OCI-LY7 (cell line): ENCODE data around the gene PCARE. TPM values are rescaled to one million over a fixed set of nuclear protein-coding genes. Genes with fewer than 3 reads are reported as not detected.

Experiments
- BruUV-seq: library from RNA; stranded (reverse); fragments of 400-500 nt; replicated peaks from 2 replicates; lab custom pipeline; 2021; lab: Mats Ljungman, UMichigan
- CTCF ChIA-PET: fragments of 300-600 bp; sonication (Branson Sonifier 250); formaldehyde crosslinking; loops from one replicate; lab custom pipeline; 2022; ENCODE audit warnings: antibody characterized with exemption; ENCODE audit not compliant: unreplicated experiment; lab: Charles Lee
- POLR2A ChIA-PET: fragments of 300-600 bp; sonication (Branson Sonifier 250); formaldehyde crosslinking; loops from one replicate; lab custom pipeline; 2022; ENCODE audit warnings: antibody characterized with exemption; lab: Charles Lee
- DNase-seq: peaks from one replicate; pipeline ENCODE4 v3.0.0-alpha.2; 2015; ENCODE audit warnings: low spot score
- H2AFZ ChIP-seq: fragments of 200-600 bp; sonication (generic), shearing (Covaris generic); 2 replicates; pipeline ENCODE4 v1.6.1; 2014; ENCODE audit warnings: mild to moderate bottlenecking, antibody characterized with exemption, low read length, moderate library complexity
- H3K27ac ChIP-seq: fragments of 200-600 bp; sonication (generic); 2 replicates; pipeline ENCODE4 v1.5.1; 2014; ENCODE audit warnings: mixed run types, low read depth, mild to moderate bottlenecking, moderate library complexity, low read length, inconsistent platforms; ENCODE audit not compliant: poor library complexity, severe bottlenecking
- H3K36me3 ChIP-seq: fragments of 200-600 bp; sonication (generic); 2 replicates; pipeline ENCODE4 v1.6.1; 2014; ENCODE audit warnings: mild to moderate bottlenecking, antibody characterized with exemption, low read length, moderate library complexity, mixed read lengths; ENCODE audit not compliant: insufficient read depth
- H3K4me1 ChIP-seq: fragments of 200-600 bp; sonication (generic); 2 replicates; pipeline ENCODE4 v1.5.1; 2014; ENCODE audit warnings: mild to moderate bottlenecking, low read length; ENCODE audit not compliant: insufficient read depth, poor library complexity, severe bottlenecking
- H3K4me2 ChIP-seq: fragments of 200-600 bp; sonication (generic); 2 replicates; pipeline ENCODE4 v1.6.1; 2014; ENCODE audit warnings: mild to moderate bottlenecking, low read length
- H3K4me3 ChIP-seq: fragments of 200-600 bp; sonication (generic); 2 replicates; pipeline ENCODE4 v1.5.1; 2014; ENCODE audit warnings: mild to moderate bottlenecking, low read depth, low read length; ENCODE audit not compliant: poor library complexity, severe bottlenecking
- H3K79me2 ChIP-seq: fragments of 200-600 bp; sonication (generic); 2 replicates; pipeline ENCODE4 v1.6.1; 2016; ENCODE audit warnings: low read depth, mild to moderate bottlenecking, low read length, moderate library complexity, mixed read lengths; ENCODE audit not compliant: insufficient read depth
- H3K9me2 ChIP-seq: fragments of 200-600 bp; sonication (generic); 2 replicates; pipeline ENCODE4 v1.6.1; 2016; ENCODE audit warnings: mild to moderate bottlenecking, low read length, mixed read lengths; ENCODE audit not compliant: insufficient read depth
- H3K9me3 ChIP-seq: fragments of 200-600 bp; sonication (generic); 2 replicates; pipeline ENCODE4 v1.6.1; 2014; ENCODE audit warnings: mild to moderate bottlenecking, mixed run types, low read length, mixed read lengths
- H4K20me1 ChIP-seq: fragments of 200-600 bp; sonication (generic); 2 replicates; pipeline ENCODE4 v1.6.1; 2014; ENCODE audit warnings: mild to moderate bottlenecking, antibody characterized with exemption, low read length, moderate library complexity, mixed read lengths; ENCODE audit not compliant: insufficient read depth
- CTCF ChIP-seq: fragments of 200-600 bp; sonication (generic); conservative IDR thresholded peaks from 2 replicates; pipeline ENCODE4 v1.5.1; 2014; ENCODE audit warnings: mild to moderate bottlenecking, antibody characterized with exemption, low read length, moderate library complexity, mixed read lengths
- EZH2phosphoT487 ChIP-seq: fragments of 200-600 bp; sonication (generic); IDR thresholded peaks from 2 replicates; pipeline ENCODE4 v1.6.1; 2018; ENCODE audit warnings: low read depth, borderline replicate concordance, mild to moderate bottlenecking, mixed run types, antibody characterized with exemption, low read length, moderate library complexity, mixed read lengths
- intact Hi-C: fragments of 100-400 bp; cut with micrococcal nuclease; formaldehyde crosslinking; loops from one replicate; pipeline ENCODE4 v1.10.0; 2022; ENCODE audit not compliant: unreplicated experiment
- total RNA-seq, 2 experiments: library from RNA; depleted of rRNA in 1 of 2; stranded (reverse); fragments of >200 nt in 1 of 2; shearing (Covaris generic) in 1 of 2; gene quantifications; 2 replicates each; pipeline ENCODE4 v1.2.3, GENCODE V29; 2014 to 2022

The PCARE gene
- total RNA-seq, 2 experiments from 2014 or later, result not detected

- no peaks in the 10 kb centered on the region for H3K9me3 ChIP-seq
- H3K36me3 ChIP-seq, result no peaks in the 10 kb centered on the region
- ChIA-PET POLR2A (no interaction called here), CTCF (no interaction called here)
- TF ChIP-seq EZH2phosphoT487, result no peak
- TF ChIP-seq CTCF, result no peak
- BruUV-seq, result no TSS peak
- H3K27ac ChIP-seq, result no peak overlapping the region
- H2AFZ ChIP-seq, result no peak overlapping the region
- H3K4me3 ChIP-seq, result no peak overlapping the region
- H3K79me2 ChIP-seq, result no peaks in the 10 kb centered on the region
- no peak overlapping the region for H3K4me2 ChIP-seq
- H3K9me2 ChIP-seq, result no peaks in the 10 kb centered on the region
- H4K20me1 ChIP-seq, result no peaks in the 10 kb centered on the region
- intact Hi-C loops, result no loop called here
- H3K4me1 ChIP-seq, result no peaks in the 10 kb centered on the region
- no peak for DNase-seq
Measured at GRCh38 chr2:29065068-29065811, 9.1 kb downstream of the PCARE start.

- DNase-seq, result no peak
- Histone ChIP-seq H3K9me3 (no peaks in the 10 kb centered on the region), H3K4me3 (no peak overlapping the region), H3K4me2 (no peak overlapping the region), H3K27ac (no peak overlapping the region), H3K79me2 (no peaks in the 10 kb centered on the region), H3K4me1 (no peaks in the 10 kb centered on the region), H2AFZ (no peak overlapping the region), H3K9me2 (no peaks in the 10 kb centered on the region), H3K36me3 (no peaks in the 10 kb centered on the region), H4K20me1 (no peaks in the 10 kb centered on the region)
- intact Hi-C loops, result no loop called here
- no TSS peak for BruUV-seq
- ChIA-PET CTCF (no interaction called here), POLR2A (interaction anchor here (0.7 kb wide), 1 partner anchor 1357 kb away, joined by 4 read pairs; no protein-coding TSS in a partner anchor)
- no peak for TF ChIP-seq CTCF
- no peak for TF ChIP-seq EZH2phosphoT487
Measured at GRCh38 chr2:29064746-29065067, 9.6 kb downstream of the PCARE start.

- H3K9me2 ChIP-seq, result no peaks in the 10 kb centered on the region
- POLR2A ChIA-PET, result interaction anchor here (0.7 kb wide), 1 partner anchor 1357 kb away, joined by 4 read pairs; no protein-coding TSS in a partner anchor
- no peaks in the 10 kb centered on the region for H4K20me1 ChIP-seq
- CTCF ChIA-PET, result no interaction called here
- H3K27ac ChIP-seq, result no peak overlapping the region
- H3K9me3 ChIP-seq, result no peaks in the 10 kb centered on the region
- DNase-seq, result no peak
- TF ChIP-seq CTCF (no peak), EZH2phosphoT487 (no peak)
- intact Hi-C loops, result no loop called here
- no peak overlapping the region for H3K4me2 ChIP-seq
- no peaks in the 10 kb centered on the region for H3K36me3 ChIP-seq
- H3K79me2 ChIP-seq, result no peaks in the 10 kb centered on the region
- no TSS peak for BruUV-seq
- no peak overlapping the region for H3K4me3 ChIP-seq
- no peaks in the 10 kb centered on the region for H3K4me1 ChIP-seq
- no peak overlapping the region for H2AFZ ChIP-seq
Measured at GRCh38 chr2:29064346-29064715, 10.0 kb downstream of the PCARE start.
